Cardiac muscle cell (in vitro differentiated cells and primary cell): ENCODE measurements around the gene MAPK10. TPM values are rescaled to one million over a fixed set of nuclear protein-coding genes. Genes with fewer than 3 reads are reported as not detected.

Experiments
- DNase-seq, 2 donors: peaks; one replicate each; pipeline versions ENCODE4 v3.0.0 to v3.0.0-alpha.2; 2010 to 2017; ENCODE audit warnings: low read depth in 1 of 2, low spot score in 1 of 2
- H3K27ac ChIP-seq: fragments of 200-600 bp; sonication (generic); 2 replicates; pipeline ENCODE4 v1.5.1; 2016
- H3K27me3 ChIP-seq: fragments of 200-600 bp; sonication (generic); 2 replicates; pipeline ENCODE4 v1.6.0; 2016; ENCODE audit warnings: control low read depth
- H3K36me3 ChIP-seq: fragments of 200-600 bp; sonication (generic); 2 replicates; pipeline ENCODE4 v1.5.1; 2016; ENCODE audit warnings: control low read depth
- H3K4me1 ChIP-seq: fragments of 200-600 bp; sonication (generic); 2 replicates; pipeline ENCODE4 v1.8.1; 2017; ENCODE audit warnings: low read depth, mild to moderate bottlenecking, mixed run types
- H3K4me3 ChIP-seq: fragments of 200-600 bp; sonication (generic); 2 replicates; pipeline ENCODE4 v1.5.1; 2016; ENCODE audit warnings: mild to moderate bottlenecking
- H3K9me3 ChIP-seq: fragments of 200-600 bp; sonication (generic); 2 replicates; pipeline ENCODE4 v1.5.1; 2017; ENCODE audit warnings: low read depth, mild to moderate bottlenecking, control low read depth
- CTCF ChIP-seq: IDR thresholded peaks from 2 replicates; pipeline ENCODE4 v1.5.1; 2012; ENCODE audit warnings: low read depth, mild to moderate bottlenecking, low read length
- polyA plus RNA-seq: library from polyadenylated mRNA; unstranded; fragments of >200 nt; fragmentation: Nextera tagmentation; extraction: Ambion mirVana; gene quantifications from 2 replicates; pipeline ENCODE4 v1.2.1, GENCODE V29; 2016
- total RNA-seq: library from RNA; depleted of rRNA; stranded (reverse); fragments of >200 nt; gene quantifications from 2 replicates; pipeline ENCODE4 v1.2.3, GENCODE V29; 2016

The MAPK10 gene
- total and polyA plus RNA-seq, 2 experiments from 2014 or later, result 13.9 to 22.8 TPM

- Histone ChIP-seq H3K9me3 (no peaks in the 10 kb centered on the region), H3K4me3 (no peak overlapping the region), H3K4me1 (no peaks in the 10 kb centered on the region), H3K27me3 (no peaks in the 10 kb centered on the region), H3K27ac (no peak overlapping the region), H3K36me3 (no peaks in the 10 kb centered on the region)
- no peak for TF ChIP-seq CTCF
- DNase-seq, result no peak
These were observed 253.4 kb downstream of the MAPK10 start for GRCh38 chr4:86106475-86106874.

- no peaks in the 10 kb centered on the region for H3K36me3 ChIP-seq
- H3K4me1 ChIP-seq, result no peaks in the 10 kb centered on the region
- DNase-seq, result no peak
- no peaks in the 10 kb centered on the region for H3K27me3 ChIP-seq
- no peak overlapping the region for H3K4me3 ChIP-seq
- no peak overlapping the region for H3K27ac ChIP-seq
- no peak for TF ChIP-seq CTCF
- no peaks in the 10 kb centered on the region for H3K9me3 ChIP-seq
These were observed 258.0 kb downstream of the MAPK10 start for GRCh38 chr4:86101841-86102240.

GRCh38 chr4:86101410-86101809 is 258.4 kb downstream of the MAPK10 start:
- no peak for TF ChIP-seq CTCF
- Histone ChIP-seq H3K4me3 (no peak overlapping the region), H3K27ac (no peak overlapping the region), H3K4me1 (no peaks in the 10 kb centered on the region), H3K9me3 (no peaks in the 10 kb centered on the region), H3K27me3 (no peaks in the 10 kb centered on the region), H3K36me3 (no peaks in the 10 kb centered on the region)
- DNase-seq, result no peak

- DNase-seq, result no peak
These were observed 259.2 kb downstream of the MAPK10 start for GRCh38 chr4:86100539-86101215.

GRCh38 chr4:86099348-86099747 is 260.5 kb downstream of the MAPK10 start:
- DNase-seq, result no peak
- Histone ChIP-seq H3K27me3 (no peaks in the 10 kb centered on the region), H3K9me3 (no peaks in the 10 kb centered on the region), H3K27ac (no peak overlapping the region), H3K4me1 (no peaks in the 10 kb centered on the region), H3K36me3 (no peaks in the 10 kb centered on the region), H3K4me3 (no peak overlapping the region)
- no peak for TF ChIP-seq CTCF

More at GRCh38 chr4:86100539-86101215, 259.2 kb downstream of the MAPK10 start:
- H3K36me3 ChIP-seq, result no peaks in the 10 kb centered on the region
- H3K9me3 ChIP-seq, result no peaks in the 10 kb centered on the region
- no peak overlapping the region for H3K27ac ChIP-seq
- H3K4me3 ChIP-seq, result no peak overlapping the region
- no peaks in the 10 kb centered on the region for H3K27me3 ChIP-seq
- H3K4me1 ChIP-seq, result no peaks in the 10 kb centered on the region
- no peak for TF ChIP-seq CTCF
